HG03378 (cell line): Measurements from ENCODE around the gene SECISBP2.
"Not testable (repeated sequence)": the region's sequence is repeated elsewhere in the genome, so short reads cannot be mapped to it uniquely, and the experiment has no call there.

Source experiments
- ATAC-seq: cut with Tn5 transposase; IDR thresholded peaks from one replicate; pipeline ENCODE4 v1.9.1; 2021; ENCODE audit warnings: mild to moderate bottlenecking, moderate library complexity; ENCODE audit not compliant: unreplicated experiment

SECISBP2 gene

GRCh38 chr9:89318123-89319014 lies at the start of gene SECISBP2:
Gene SECISBP2, plus strand, starts transcription at chr9:89318500. Its CDS starts 77 bp downstream, at chr9:89318577.
- peak; percentile 70 for ATAC-seq

GRCh38 chr9:89273528-89274279 lies 44.6 kb upstream of the SECISBP2 start:
- no peak for ATAC-seq

- ATAC-seq, result no peak
These were observed 43.5 kb upstream of the SECISBP2 start for GRCh38 chr9:89274838-89275237.

GRCh38 chr9:89276040-89276439 lies 42.3 kb upstream of the SECISBP2 start:
- ATAC-seq, result not testable (repeated sequence)

GRCh38 chr9:89277043-89277442 lies 41.3 kb upstream of the SECISBP2 start:
- ATAC-seq, result no peak

GRCh38 chr9:89277454-89277853 lies 40.8 kb upstream of the SECISBP2 start:
- ATAC-seq, result no peak

- no peak for ATAC-seq
These were observed 39.7 kb upstream of the SECISBP2 start for GRCh38 chr9:89278551-89278950.

GRCh38 chr9:89278997-89279739 lies 39.1 kb upstream of the SECISBP2 start:
- no peak for ATAC-seq

- ATAC-seq, result no peak
These were observed 37.2 kb upstream of the SECISBP2 start for GRCh38 chr9:89281106-89281505.

GRCh38 chr9:89282248-89282968 lies 35.9 kb upstream of the SECISBP2 start:
- ATAC-seq, result not testable (repeated sequence)

GRCh38 chr9:89284076-89284475 lies 34.2 kb upstream of the SECISBP2 start:
- no peak for ATAC-seq

GRCh38 chr9:89291741-89292140 lies 26.6 kb upstream of the SECISBP2 start:
- ATAC-seq, result no peak

GRCh38 chr9:89293014-89293413 lies 25.3 kb upstream of the SECISBP2 start:
- no peak for ATAC-seq

- no peak for ATAC-seq
These were observed 22.9 kb upstream of the SECISBP2 start for GRCh38 chr9:89295400-89295799.

- ATAC-seq, result not testable (repeated sequence)
These were observed 16.3 kb upstream of the SECISBP2 start for GRCh38 chr9:89301996-89302395.

GRCh38 chr9:89304020-89304833 lies 14.1 kb upstream of the SECISBP2 start:
- ATAC-seq, result no peak

GRCh38 chr9:89304834-89305188 lies 13.5 kb upstream of the SECISBP2 start:
- ATAC-seq, result no peak

- ATAC-seq, result no peak
These were observed 12.4 kb upstream of the SECISBP2 start for GRCh38 chr9:89305868-89306267.

- no peak for ATAC-seq
These were observed 9.1 kb upstream of the SECISBP2 start for GRCh38 chr9:89309166-89309565.
